ENCODE data around the gene ID2.
A peak's percentile ranks its signal among the peaks of the same experiment; 100 is the strongest.

Gene ID2

DNA sequence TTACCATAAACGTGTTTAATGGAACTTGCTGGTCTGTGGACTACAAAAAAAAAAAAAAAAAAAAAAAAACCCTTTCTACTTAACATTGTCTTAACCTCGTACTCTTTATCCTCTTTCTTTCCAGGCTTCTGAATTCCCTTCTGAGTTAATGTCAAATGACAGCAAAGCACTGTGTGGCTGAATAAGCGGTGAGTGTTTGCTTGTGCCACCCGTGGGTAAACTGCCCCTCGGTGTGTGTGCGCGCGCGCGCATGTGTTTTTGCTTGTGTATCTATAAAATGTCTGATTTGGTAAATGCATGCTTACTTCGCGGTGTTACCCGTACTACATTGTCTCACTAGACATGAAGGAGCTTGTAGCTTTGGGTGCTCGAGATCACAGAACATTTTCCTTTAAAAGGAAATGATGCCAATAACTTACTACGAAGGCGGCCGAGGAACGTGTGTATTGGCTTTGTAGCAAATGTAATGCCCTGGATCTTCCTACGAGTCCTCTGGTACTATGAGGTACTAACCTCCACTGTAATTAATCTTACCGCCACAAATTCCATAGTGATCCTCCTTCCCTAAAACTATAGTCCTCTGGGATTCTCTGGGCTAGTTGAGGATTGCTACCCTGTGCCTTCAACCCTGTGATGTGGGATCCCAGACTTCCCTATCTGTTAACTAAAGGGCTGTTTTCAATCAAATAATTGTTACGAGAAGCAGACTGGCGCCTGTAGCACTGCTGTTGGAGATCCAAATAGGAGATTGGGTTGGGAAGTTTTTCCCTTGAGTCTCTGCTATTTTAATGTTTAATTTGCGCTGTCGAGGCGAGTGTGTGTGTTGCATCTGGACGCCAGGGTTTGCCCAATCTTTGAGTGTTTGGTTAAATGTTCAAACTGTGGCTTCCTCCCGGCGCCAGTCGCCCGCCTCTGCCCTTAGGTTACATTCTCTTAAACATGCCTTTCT, 1.1 kb downstream of the ID2 start:
- no peak for DNase-seq (ENCODE audit: low read depth in 2 of 2, low spot score in 1 of 2)

DNA sequence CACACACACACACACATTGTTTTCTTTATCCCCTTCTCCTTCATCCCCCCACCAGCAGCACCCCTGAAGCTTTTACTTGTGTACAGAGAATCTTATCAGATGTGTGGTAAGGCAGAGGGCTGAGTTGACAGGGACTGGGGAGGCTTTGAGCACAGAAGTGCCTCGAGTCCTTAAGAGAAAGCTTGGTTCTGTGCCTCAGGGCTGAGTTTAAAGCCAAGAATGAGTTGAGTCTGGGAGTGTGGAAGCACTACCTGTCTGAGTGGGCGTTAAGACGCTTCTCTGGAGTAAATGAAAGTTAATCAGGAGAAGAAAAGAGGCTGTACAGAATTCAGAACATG, 2.7 kb downstream of the ID2 start:
- DNase-seq (ENCODE audit: low read depth in 2 of 2, low spot score in 1 of 2), result no peak

DNA sequence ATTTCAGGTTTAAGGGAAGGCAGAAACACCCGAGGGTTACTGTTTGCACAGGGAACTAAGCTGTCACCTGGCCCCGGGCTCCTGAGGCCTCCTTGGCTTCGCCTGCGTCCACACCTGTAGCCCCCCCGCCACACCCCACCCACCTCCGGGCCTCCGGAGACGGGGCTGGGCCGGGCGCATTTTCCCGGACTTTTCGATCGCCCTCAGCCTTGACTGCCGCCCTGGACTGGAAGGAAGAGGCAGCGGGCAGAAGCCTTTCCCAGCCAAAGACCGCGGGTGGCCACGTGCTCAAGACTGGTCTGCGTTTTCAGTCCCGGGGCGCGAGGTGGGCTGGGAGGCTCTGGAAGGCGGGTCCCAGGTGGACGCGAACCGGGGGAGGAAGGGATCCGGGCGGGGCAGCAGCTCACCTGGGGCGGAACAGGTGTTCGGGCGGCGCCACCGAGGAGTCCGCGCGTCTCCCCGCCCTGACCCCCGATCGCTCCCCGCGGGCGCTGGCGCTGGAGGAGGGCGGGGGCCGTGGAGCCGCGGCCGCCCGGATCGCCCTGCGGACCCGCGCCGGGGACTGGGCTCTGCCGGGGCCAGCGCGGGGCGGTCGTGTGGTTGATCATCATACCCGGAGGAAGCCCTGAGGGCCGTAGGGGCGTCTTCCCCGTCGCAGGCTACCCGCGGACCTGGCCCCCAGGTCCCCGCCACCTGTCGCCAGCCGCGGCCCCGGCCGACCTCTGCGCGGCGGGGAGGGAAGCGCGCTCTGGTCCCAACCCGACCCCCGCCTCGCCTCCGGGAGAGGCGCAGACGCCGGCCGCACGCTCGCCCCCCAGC, 3.2 kb downstream of the ID2 start:
- DNase-seq (ENCODE audit: low read depth in 2 of 2, low spot score in 1 of 2), result no peak

DNA sequence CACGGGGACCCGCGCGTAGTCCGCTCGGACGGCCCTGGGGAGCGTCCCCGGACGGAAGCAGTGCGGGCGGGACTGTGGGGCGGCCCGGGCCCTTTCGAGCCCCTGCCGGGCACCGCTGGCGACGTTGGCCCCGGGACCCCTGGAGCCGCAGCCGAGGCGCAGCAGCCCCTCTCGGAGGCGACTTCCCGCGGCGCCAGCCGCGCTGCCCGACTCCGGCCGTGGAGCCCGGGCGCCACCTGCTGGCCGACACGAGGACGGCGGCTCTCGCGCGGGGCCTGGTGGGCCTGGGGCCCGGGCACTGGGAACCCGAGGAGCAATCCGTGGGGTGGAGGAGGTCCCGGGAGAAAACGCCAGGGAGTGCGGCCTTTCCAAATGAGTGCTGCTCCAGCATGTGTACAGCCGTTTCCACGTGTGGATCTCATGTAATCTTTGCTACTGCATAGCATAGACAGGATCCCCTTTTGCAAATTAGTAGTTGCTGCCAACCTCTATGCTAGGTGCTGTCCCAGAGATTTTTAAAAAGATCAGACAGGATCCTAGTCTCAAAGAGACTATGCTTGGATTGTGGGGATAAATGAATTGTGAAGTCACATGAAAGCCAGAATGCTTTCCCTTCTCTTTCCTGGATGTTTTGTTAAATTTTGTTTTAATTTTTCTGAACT, 4.0 kb downstream of the ID2 start:
- peak in 1 of 2 donors; percentile 65 for DNase-seq (ENCODE audit: low read depth in 2 of 2, low spot score in 1 of 2)

GRCh38 chr2:8691859-8692437, 10.1 kb downstream of the ID2 start:
- DNase-seq (ENCODE audit: low read depth in 2 of 2, low spot score in 1 of 2), result no peak

DNA sequence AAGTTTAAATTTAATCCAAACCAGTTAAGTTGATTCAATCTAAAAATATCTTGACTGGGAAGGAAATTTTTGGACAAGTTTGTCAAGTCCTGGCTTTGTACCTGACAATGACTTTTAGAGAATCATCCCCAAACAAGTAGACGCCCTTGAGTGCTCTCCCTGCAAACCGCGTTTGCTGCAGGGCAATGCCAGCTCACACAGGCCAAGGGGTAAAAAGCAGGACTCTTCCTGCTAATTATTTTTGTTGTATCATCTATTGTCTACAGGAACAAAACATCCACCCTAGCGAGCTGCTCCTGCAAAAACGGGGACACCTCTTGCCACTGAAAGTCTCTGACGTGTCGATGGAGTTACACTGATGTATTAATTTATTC, 10.9 kb downstream of the ID2 start:
- DNase-seq (ENCODE audit: low read depth in 2 of 2, low spot score in 1 of 2), result no peak

GRCh38 chr2:8693157-8693821, 11.4 kb downstream of the ID2 start:
- no peak for DNase-seq (ENCODE audit: low read depth in 2 of 2, low spot score in 1 of 2)

DNA sequence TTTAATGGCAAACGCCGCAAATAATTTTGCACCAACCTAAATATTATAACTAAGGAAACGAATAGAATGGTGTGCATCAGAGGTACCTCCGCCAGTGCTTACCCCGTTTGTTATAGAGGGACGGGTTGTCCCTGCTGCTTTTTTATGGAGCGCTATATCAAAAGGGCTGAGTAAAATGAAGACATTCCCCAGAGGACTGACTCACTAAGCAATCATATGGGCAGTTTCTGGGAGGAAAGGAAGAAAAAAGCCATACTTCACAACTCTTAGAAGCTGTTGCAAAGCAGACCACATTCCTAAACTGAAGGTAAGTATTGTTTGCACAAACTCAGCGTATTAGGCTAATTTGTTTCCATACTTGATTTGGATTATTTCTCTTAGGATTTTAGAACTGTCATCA, 12.9 kb downstream of the ID2 start:
- DNase-seq (ENCODE audit: low read depth in 2 of 2, low spot score in 1 of 2), result no peak

DNA sequence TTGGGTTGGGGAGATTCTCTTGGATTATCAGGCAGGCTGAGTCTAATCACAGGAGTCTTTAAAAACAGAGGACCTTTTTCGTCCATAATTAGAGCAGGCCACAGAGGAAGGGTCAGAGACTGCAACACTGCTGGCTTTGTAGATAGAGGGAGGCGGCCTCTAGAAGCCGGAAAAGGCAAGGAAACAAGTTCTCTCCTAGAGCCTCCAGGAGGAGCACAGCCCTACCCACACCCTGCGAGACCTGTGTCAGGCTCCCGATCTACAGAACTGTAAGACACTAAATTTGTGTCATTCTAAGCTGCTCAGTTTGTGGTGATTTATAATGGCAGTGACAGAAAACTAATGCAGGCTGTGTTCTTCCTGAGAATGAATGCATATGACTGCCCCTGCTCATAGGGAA, 15.3 kb downstream of the ID2 start:
- no peak for DNase-seq (ENCODE audit: low read depth in 2 of 2, low spot score in 1 of 2)

DNA sequence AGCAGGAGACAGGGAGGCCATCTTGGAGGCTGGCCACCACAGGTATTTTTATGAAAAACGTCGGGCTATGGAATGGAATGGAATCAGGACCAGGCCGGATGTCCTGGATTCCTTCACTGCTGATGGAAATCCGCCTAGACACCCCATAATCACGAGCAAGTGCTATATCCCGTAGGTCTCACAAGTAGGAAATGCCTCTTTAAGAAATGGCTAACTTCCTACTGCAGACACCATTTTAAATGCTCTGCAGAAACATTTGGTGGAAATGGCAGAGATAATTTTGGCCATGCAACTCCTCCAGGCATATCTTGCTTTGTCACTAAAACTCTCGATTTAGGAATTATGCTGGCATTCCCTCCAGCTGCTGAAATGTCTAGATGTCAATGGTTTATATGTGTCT, 18.0 kb downstream of the ID2 start:
- no peak for DNase-seq (ENCODE audit: low read depth in 2 of 2, low spot score in 1 of 2)

- no peak for DNase-seq (ENCODE audit: low read depth in 2 of 2, low spot score in 1 of 2)
These were observed 20.0 kb downstream of the ID2 start for GRCh38 chr2:8701681-8702379.

DNA sequence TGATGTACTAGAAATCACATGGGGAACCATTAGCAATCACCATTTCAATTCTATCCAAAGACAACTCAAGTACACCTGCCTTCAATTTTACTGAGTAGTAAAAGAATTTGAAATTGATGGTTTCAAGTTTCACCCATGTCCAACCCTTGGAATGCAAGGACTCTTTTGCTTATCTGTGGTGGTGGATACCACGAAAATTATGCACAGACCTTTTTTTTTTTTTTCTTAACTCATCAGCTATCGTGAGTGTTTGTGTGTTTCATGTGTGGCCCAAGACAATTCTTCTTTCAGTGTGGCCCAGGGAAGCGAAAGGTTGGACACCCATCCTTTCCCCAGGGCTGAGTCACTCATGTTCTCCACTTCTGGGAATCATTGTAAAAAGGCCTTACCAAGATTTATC, 23.1 kb downstream of the ID2 start:
- no peak for DNase-seq (ENCODE audit: low read depth in 2 of 2, low spot score in 1 of 2)

- DNase-seq (ENCODE audit: low read depth in 2 of 2, low spot score in 1 of 2), result no peak
These were observed 27.8 kb downstream of the ID2 start for GRCh38 chr2:8709611-8710010.

GRCh38 chr2:8710951-8711350, 29.1 kb downstream of the ID2 start:
- no peak for DNase-seq (ENCODE audit: low read depth in 2 of 2, low spot score in 1 of 2)

GRCh38 chr2:8714283-8714682, 32.4 kb downstream of the ID2 start:
- DNase-seq (ENCODE audit: low read depth in 2 of 2, low spot score in 1 of 2), result no peak

GRCh38 chr2:8714971-8715370, 33.1 kb downstream of the ID2 start:
- no peak for DNase-seq (ENCODE audit: low read depth in 2 of 2, low spot score in 1 of 2)

DNA sequence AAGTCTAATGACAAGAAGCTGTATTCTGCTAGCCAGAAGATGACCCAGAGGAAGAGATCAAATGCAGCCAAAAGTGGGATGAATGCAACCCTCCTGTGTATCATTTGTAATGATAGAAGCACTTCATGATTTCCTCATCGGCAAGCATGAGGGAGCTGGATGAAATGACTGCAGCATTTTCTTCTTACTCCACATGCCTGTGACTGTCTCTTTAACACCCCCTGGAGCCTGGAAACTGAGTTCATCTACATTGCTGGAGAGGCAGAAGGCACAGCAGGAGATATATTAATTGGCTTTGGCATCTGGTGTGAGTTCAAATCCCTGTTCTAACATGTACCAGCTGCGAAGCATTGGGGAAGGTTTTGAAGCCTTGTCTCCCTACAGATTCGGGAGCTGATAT, 37.7 kb downstream of the ID2 start:
- no peak for DNase-seq (ENCODE audit: low read depth in 2 of 2, low spot score in 1 of 2)

DNA sequence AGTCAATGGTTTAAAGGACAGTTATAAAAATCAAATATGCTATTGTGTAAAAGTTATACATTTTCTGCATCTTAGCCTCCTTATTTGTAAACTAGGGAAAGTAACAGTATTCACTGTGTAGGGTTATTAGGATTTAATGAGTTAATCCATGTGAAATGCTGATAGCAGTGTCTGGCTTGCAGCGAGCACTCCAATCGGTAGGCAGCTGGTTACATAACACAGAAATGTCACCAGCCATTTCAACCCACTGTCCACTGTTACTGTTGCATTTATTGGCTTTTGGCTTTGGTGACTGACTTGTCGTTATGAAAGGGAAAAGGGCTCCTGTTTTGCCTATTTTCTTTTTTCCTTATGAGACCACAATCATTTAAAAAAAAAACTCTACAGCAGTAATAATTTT, 38.9 kb downstream of the ID2 start:
- DNase-seq (ENCODE audit: low read depth in 2 of 2, low spot score in 1 of 2), result no peak

- DNase-seq (ENCODE audit: low read depth in 2 of 2, low spot score in 1 of 2), result no peak
These were observed 39.6 kb downstream of the ID2 start for GRCh38 chr2:8721410-8721809.

DNA sequence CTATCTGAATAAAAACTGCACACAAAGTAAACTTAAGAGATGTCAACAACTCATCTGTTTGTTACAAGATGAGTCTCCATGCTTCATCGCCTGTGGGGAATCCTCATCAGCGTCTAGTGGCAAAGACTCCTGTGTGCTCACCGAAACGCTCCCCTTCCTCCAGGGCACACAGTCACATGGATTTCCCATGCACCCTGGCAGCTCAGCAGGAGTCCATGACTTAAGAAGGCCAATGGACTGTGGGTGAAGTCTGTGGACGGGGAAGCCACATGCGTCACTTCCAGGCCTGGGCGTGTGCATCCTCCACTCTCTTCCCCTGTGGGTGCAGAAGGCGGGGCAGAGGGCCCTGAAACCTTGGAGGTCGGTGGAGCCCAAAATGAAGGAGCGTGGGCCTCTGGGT, 41.1 kb downstream of the ID2 start:
- DNase-seq (ENCODE audit: low read depth in 2 of 2, low spot score in 1 of 2), result no peak

Measured in stimulated activated CD8-positive, alpha-beta memory T cell treated with anti-CD3 and anti-CD28 coated beads, Interleukin-4, amount 100 ng/mL, for 1 hour (primary cell).